Measurements from ENCODE around the gene GLB1L2.

The GLB1L2 gene

DNA sequence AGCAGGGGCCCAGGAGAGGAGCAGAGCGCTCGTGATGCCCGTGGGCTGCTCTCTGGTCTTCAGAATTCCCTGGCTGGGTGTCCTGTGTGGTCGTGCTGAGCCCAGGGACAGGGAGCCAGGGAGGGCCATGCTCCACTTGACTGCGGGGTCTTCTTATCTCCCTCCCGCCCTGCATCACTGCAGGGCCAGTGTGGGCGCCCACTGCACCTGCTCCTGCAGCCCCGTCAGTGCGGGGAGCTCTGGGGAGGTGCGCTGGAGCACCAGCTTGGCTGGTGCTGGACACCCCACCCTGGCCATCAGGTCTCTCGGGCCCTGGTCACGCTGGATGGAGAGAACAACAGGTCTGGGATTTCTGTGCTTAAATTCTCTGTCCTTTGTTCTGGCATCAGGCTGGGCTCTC lies 48.4 kb downstream of the GLB1L2 start:
- Histone ChIP-seq H3K9me3 (ENCODE audit: low read length) (no peaks in the 10 kb centered on the region), H3K4me3 (ENCODE audit: low read length) (no peak overlapping the region), H3K36me3 (ENCODE audit: insufficient read depth, low read length) (peaks cover 33% of the 10 kb centered on the region), H3K27me3 (ENCODE audit: insufficient read depth, low read length) (no peaks in the 10 kb centered on the region), H3K4me1 (ENCODE audit: insufficient read depth, low read length) (no peaks in the 10 kb centered on the region), H2AFZ (ENCODE audit: low read depth, low read length) (no peak overlapping the region)

DNA sequence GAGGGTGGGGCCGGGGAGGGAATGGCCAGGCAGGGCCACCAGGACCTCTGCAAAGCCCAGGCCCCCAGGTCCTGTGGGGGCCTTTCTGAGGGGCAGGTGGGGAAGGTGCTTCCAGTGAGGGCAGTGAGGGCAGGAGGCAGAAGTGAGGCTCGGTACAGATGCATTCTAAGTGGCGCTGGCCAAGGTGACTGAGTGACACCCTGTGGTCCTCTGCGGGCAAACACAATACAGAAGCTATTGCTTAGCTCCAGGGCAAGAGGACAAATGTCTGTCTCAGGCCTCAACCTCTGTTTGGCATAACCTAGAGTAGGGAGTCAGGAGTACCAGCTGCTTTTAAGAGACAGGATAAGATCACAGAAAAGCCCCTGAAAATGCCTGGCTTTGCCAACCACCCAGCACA lies 49.0 kb downstream of the GLB1L2 start:
- H3K27me3 ChIP-seq (ENCODE audit: insufficient read depth, low read length): no peaks in the 10 kb centered on the region
- H3K9me3 ChIP-seq (ENCODE audit: low read length): no peaks in the 10 kb centered on the region
- no peaks in the 10 kb centered on the region for H3K4me1 ChIP-seq (ENCODE audit: insufficient read depth, low read length)
- no peak overlapping the region for H2AFZ ChIP-seq (ENCODE audit: low read depth, low read length)
- peaks cover 33% of the 10 kb centered on the region for H3K36me3 ChIP-seq (ENCODE audit: insufficient read depth, low read length)
- H3K4me3 ChIP-seq (ENCODE audit: low read length): no peak overlapping the region

DNA sequence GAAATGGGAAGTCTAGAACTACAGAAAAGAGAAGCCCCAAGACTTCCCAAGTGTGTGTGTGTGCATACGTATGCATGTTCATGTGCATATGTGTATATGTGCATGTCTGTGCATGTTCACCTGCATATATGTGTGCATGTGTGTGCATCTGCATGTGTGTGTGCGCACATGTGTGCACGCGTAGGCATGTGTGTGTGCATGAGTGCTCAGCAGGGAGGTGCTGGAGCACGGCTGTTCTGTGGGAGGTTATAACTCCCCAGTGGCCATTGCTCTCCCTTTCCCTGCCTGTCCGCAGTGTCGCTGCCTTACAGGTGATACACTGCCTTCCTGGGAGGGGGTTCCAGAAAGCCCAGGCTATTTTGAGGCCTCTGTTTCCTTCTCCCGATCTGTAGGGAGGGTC lies 50.5 kb downstream of the GLB1L2 start:
- no peaks in the 10 kb centered on the region for H3K27me3 ChIP-seq (ENCODE audit: insufficient read depth, low read length)
- H3K36me3 ChIP-seq (ENCODE audit: insufficient read depth, low read length): peaks cover 31% of the 10 kb centered on the region
- no peak overlapping the region for H2AFZ ChIP-seq (ENCODE audit: low read depth, low read length)
- H3K9me3 ChIP-seq (ENCODE audit: low read length): no peaks in the 10 kb centered on the region
- H3K4me1 ChIP-seq (ENCODE audit: insufficient read depth, low read length): no peaks in the 10 kb centered on the region
- H3K4me3 ChIP-seq (ENCODE audit: low read length): no peak overlapping the region

DNA sequence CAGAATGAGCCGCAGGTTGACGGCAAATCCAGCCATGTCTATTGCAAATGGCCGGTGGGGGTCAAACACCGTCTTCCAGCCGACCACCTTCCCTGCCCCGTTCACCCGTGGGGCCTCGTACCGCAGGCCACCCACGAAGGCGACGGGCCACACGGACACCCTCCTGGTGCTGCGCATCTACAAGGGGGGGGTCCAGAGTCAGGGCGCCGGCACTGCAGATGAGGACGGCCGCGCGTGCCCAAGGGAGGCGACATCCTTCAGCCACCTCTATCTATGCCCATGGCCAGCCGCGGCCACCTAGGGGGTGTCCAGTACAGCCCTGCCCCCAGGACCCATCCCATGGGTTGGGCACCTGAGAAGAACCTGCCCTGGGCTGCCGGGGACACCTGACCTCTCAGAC lies 51.0 kb downstream of the GLB1L2 start:
- no peak overlapping the region for H3K4me3 ChIP-seq (ENCODE audit: low read length)

DNA sequence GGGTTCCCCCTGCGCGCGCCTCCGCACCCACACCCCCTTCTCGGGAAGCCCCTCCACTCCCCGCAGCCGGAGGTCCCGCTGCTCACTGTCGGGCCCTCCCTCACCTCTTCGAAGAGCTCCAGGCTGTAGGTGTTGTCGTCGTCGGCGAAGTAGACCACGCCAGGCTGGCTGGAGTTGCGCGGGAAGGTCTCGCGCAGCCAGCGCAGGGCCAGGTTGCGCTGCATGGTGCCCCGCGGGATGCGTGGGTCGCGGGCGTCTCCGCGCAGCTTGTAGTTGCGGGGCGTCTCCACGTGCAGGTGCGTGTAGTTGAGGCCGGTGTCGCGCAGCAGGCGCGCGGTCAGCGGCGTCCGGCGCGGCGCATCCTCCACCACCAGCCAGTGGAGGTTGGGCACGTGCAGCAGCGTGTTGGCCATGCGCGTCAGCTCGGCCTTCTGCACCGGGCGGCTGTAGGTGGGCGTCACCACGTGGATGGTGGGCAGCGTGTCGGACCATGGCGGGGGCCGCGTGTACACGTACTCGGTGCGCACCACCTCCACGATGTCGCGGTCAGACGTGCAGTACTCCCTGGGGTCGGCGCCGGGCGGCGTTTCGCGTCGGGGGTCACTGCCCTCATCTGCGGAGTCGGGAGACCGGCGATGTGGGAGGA lies 51.9 kb downstream of the GLB1L2 start:
- Histone ChIP-seq H3K4me1 (ENCODE audit: insufficient read depth, low read length) (no peaks in the 10 kb centered on the region), H3K36me3 (ENCODE audit: insufficient read depth, low read length) (peaks cover 31% of the 10 kb centered on the region), H2AFZ (ENCODE audit: low read depth, low read length) (no peak overlapping the region), H3K9me3 (ENCODE audit: low read length) (no peaks in the 10 kb centered on the region), H3K27me3 (ENCODE audit: insufficient read depth, low read length) (no peaks in the 10 kb centered on the region), H3K4me3 (ENCODE audit: low read length) (no peak overlapping the region)

More for the DNA sequence above, 51.0 kb downstream of the GLB1L2 start:
- Histone ChIP-seq H3K4me1 (ENCODE audit: insufficient read depth, low read length) (no peaks in the 10 kb centered on the region), H2AFZ (ENCODE audit: low read depth, low read length) (no peak overlapping the region), H3K27me3 (ENCODE audit: insufficient read depth, low read length) (no peaks in the 10 kb centered on the region), H3K36me3 (ENCODE audit: insufficient read depth, low read length) (peaks cover 30% of the 10 kb centered on the region), H3K9me3 (ENCODE audit: low read length) (no peaks in the 10 kb centered on the region)

DNA sequence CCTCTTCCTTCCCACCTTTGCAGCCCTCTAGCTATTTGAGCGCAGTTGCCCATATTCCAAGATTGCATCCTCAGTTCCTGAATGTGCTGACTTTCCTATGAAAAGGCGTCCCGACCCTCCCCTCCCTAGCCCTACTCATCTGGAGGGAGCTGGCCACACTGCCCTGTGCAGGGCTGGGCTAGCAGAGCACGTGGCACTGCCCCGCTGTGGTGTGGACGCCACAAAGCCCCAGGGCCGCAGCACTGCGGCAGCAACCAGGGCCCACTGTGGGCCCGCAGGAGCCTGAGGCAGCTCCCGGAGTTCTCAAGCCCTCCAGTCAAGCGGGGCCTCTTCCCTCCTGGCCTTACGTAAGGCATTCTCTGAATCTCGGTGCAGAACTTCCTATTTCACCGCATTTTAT lies 52.6 kb downstream of the GLB1L2 start:
- Histone ChIP-seq H3K9me3 (ENCODE audit: low read length) (no peaks in the 10 kb centered on the region), H3K36me3 (ENCODE audit: insufficient read depth, low read length) (peaks cover 31% of the 10 kb centered on the region), H3K4me3 (ENCODE audit: low read length) (no peak overlapping the region), H3K4me1 (ENCODE audit: insufficient read depth, low read length) (no peaks in the 10 kb centered on the region), H3K27me3 (ENCODE audit: insufficient read depth, low read length) (no peaks in the 10 kb centered on the region), H2AFZ (ENCODE audit: low read depth, low read length) (no peak overlapping the region)

DNA sequence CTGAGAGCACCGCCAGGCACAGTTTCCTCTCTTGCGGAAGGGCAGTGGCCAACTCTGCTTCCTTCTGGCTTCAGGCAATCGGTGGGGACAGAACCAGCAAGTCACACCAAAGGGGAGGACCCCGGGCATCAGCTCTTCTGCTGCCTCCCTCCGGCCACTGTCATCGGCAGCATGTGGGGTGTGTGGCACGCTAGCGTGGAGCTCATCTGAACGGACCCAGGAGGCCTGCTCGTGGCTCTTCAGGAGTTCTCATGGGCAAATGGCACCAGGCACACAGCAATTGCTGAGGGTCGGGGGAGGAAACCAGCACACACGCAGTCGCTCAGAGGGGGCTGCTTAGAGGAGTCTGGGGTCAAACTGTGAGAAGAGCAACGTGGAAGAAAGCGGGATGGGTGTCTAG lies 53.4 kb downstream of the GLB1L2 start:
- Histone ChIP-seq H3K9me3 (ENCODE audit: low read length) (no peaks in the 10 kb centered on the region), H3K4me3 (ENCODE audit: low read length) (no peak overlapping the region), H3K27me3 (ENCODE audit: insufficient read depth, low read length) (no peaks in the 10 kb centered on the region), H3K4me1 (ENCODE audit: insufficient read depth, low read length) (no peaks in the 10 kb centered on the region), H3K36me3 (ENCODE audit: insufficient read depth, low read length) (peaks cover 26% of the 10 kb centered on the region), H2AFZ (ENCODE audit: low read depth, low read length) (no peak overlapping the region)

DNA sequence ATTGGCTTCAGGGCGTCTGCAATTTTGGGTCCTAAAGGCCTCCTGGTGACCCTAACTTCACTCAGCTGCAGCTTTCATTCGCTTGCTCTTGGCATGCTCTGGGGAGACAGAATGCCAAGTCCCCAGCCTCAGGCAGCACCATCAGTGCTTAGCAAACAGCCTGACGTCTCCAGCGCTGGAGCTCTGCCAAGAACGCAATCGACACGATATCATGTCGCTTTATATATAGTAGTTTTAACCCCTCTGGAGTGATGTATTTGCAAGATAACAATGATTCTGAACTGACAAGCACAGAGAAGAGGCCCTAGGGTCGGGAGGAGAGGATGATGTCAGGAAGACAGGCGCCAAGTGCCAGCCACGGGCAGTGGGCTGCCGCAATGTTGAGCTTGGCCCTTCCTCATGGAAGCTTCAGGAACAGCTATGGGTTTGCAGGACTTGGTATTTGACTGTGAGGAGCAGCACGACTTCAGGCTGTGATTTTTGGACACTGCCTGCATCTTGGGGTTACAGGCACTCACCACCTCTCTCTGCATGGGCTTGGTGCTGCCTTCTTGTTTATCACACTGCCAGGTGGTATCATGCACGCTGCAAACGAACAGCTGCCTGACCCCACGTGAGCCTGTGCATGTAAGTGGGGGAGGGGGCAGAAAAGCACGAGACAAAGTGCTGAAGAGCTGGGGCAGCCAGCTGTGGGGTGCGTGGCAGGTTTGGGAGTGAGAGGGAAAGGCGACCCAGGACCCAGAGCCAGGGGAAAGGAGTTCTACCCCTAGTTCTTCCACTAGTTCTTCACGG lies 54.2 kb downstream of the GLB1L2 start:
- peaks cover 22% of the 10 kb centered on the region for H3K36me3 ChIP-seq (ENCODE audit: insufficient read depth, low read length)
- no peak overlapping the region for H3K4me3 ChIP-seq (ENCODE audit: low read length)
- H3K27me3 ChIP-seq (ENCODE audit: insufficient read depth, low read length): no peaks in the 10 kb centered on the region

DNA sequence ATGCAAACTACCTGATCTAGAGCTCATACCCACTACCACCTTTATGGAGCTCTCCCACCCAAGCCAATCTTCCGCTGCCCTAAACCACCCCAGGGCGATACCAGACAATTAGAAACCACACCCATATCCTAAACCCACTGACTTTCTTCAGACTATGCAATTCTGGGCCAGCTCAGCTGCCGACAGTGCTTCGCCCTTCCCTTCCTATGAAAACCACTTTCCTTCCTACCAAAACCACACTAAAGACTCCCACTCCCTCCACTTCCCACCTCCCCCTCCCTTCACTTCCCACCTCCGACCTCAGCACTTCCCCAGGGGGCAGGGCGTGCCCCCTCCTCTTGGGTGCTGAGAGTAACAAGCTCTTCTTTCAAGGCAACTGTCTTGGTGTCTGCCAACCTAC lies 55.2 kb downstream of the GLB1L2 start:
- H3K4me1 ChIP-seq (ENCODE audit: insufficient read depth, low read length): no peaks in the 10 kb centered on the region
- H3K9me3 ChIP-seq (ENCODE audit: low read length): no peaks in the 10 kb centered on the region
- peaks cover 17% of the 10 kb centered on the region for H3K36me3 ChIP-seq (ENCODE audit: insufficient read depth, low read length)
- H2AFZ ChIP-seq (ENCODE audit: low read depth, low read length): no peak overlapping the region
- H3K27me3 ChIP-seq (ENCODE audit: insufficient read depth, low read length): no peaks in the 10 kb centered on the region
- no peak overlapping the region for H3K4me3 ChIP-seq (ENCODE audit: low read length)

More for the DNA sequence above, 54.2 kb downstream of the GLB1L2 start:
- H2AFZ ChIP-seq (ENCODE audit: low read depth, low read length): no peak overlapping the region
- H3K9me3 ChIP-seq (ENCODE audit: low read length): no peaks in the 10 kb centered on the region
- no peaks in the 10 kb centered on the region for H3K4me1 ChIP-seq (ENCODE audit: insufficient read depth, low read length)

DNA sequence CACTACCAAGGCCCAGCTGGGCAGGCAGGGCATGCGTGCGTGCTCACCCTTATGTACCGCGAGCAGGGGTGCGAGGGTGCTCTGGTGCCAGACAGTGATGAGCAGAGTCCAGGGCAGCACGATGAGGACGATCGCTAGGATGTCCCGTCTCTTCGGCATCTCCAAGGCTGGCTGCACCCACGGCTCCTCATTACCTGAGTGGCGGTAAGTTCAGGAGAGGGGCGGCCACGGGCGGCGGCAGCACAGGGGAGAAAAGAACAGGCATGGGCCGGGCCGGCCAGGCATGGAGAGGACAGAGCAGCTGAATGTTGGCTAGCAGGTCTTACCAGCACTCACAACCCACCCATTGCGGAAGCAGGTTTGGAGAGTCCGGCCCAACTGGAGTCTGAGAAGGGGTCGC lies 55.7 kb downstream of the GLB1L2 start:
- H3K4me1 ChIP-seq (ENCODE audit: insufficient read depth, low read length): no peaks in the 10 kb centered on the region
- H3K9me3 ChIP-seq (ENCODE audit: low read length): no peaks in the 10 kb centered on the region
- no peak overlapping the region for H2AFZ ChIP-seq (ENCODE audit: low read depth, low read length)
- no peak overlapping the region for H3K4me3 ChIP-seq (ENCODE audit: low read length)
- peaks cover 11% of the 10 kb centered on the region for H3K36me3 ChIP-seq (ENCODE audit: insufficient read depth, low read length)
- no peaks in the 10 kb centered on the region for H3K27me3 ChIP-seq (ENCODE audit: insufficient read depth, low read length)

DNA sequence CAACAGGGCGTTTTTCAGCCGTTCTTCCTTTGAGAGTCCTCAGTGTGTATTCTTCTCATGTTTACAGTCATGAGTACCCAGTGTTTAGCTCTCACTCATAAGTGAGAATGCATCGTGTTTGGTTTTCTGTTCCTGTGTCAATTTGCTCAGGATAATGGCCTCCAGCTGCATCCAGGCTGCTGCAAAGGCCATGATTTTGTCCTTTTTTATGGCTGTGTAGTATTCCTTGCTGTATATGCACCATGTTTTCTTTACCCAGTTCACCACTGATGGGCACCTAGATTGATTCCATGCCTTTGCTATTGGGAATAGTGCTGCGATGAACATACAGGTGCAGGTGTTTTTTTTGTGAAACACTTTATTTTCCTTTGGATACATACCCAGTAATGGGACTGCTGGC lies 56.8 kb downstream of the GLB1L2 start:
- H3K4me3 ChIP-seq (ENCODE audit: low read length): no peak overlapping the region
- no peaks in the 10 kb centered on the region for H3K27me3 ChIP-seq (ENCODE audit: insufficient read depth, low read length)
- no peaks in the 10 kb centered on the region for H3K4me1 ChIP-seq (ENCODE audit: insufficient read depth, low read length)
- H3K9me3 ChIP-seq (ENCODE audit: low read length): no peaks in the 10 kb centered on the region
- H3K36me3 ChIP-seq (ENCODE audit: insufficient read depth, low read length): peaks cover 9% of the 10 kb centered on the region
- no peak overlapping the region for H2AFZ ChIP-seq (ENCODE audit: low read depth, low read length)

DNA sequence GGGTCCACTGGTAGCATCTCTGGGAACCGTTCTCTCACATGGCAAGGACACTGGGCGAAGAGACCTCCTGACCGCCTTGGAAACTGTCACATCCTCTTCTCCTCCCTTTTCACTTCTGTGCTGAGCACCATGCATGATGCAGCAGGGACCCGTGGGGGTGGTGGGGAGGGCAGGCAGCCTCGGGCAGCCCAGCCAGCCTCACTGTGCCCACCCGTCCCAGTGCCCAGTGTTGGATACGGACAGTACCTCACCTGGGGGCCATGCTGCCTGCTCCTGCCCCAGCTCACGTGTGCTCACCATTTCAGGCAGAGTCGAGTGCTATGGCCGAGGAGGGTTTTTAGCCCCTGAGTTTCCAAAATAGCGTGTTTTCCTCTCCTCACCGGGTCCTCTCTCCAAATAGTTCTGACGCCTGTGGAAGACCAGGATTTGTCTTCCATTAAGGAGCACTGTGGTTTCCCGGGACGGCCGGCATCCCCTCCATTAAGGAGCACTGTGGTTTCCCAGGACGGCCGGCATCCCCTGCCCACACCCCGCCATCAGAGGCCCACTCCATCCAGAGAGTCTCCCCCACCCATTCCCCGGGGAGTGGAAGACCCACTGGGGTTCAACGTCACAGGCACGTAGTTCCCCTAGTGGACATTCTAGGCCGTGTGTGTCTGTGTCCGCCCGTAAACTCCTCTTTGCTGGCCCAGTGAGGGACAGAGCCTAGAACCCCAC lies 57.8 kb downstream of the GLB1L2 start:
- Histone ChIP-seq H3K9me3 (ENCODE audit: low read length) (no peaks in the 10 kb centered on the region), H3K36me3 (ENCODE audit: insufficient read depth, low read length) (peaks cover 3% of the 10 kb centered on the region), H2AFZ (ENCODE audit: low read depth, low read length) (no peak overlapping the region), H3K4me1 (ENCODE audit: insufficient read depth, low read length) (no peaks in the 10 kb centered on the region), H3K27me3 (ENCODE audit: insufficient read depth, low read length) (no peaks in the 10 kb centered on the region), H3K4me3 (ENCODE audit: low read length) (no peak overlapping the region)

All from neuron (in vitro differentiated cells).